ENCODE results near the gene ZNF107.

GRCh38 chr7:64628721-64629120 is 37.2 kb upstream of the ZNF107 start:
- TF ChIP-seq CTCF (conservative IDR thresholded peaks at IDR 0.05 in 1 of 2, IDR thresholded peaks at IDR 0.05 in 1 of 2; ENCODE audit: low read depth in 1 of 2, low read length in 2 of 2): no peak
- no peak for TF ChIP-seq EZH2 (IDR thresholded peaks at IDR 0.05; ENCODE audit: low read length, missing control alignments)
